Omental fat pad (tissue), 4 donors: ENCODE measurements around the gene MAF. TPM values are rescaled to one million over a fixed set of nuclear protein-coding genes. Genes with fewer than 3 reads are reported as not detected.

ENCODE experiments used
- ATAC-seq: fragments of 150-250 bp; one replicate; pipeline ENCODE4 v1.9.1; 2016; ENCODE audit warnings: mild to moderate bottlenecking, moderate library complexity; ENCODE audit not compliant: low FRiP score
- DNase-seq: peaks from one replicate; pipeline ENCODE4 v3.0.0-alpha.2; 2019; ENCODE audit warnings: low spot score
- total RNA-seq, 4 donors: library from RNA; depleted of rRNA; stranded (reverse); fragments of >200 nt; gene quantifications; one replicate each; pipeline ENCODE4 v1.1.0, GENCODE V29; 2016
- TF ChIP-seq, protein P1 (sequence below), 3 donors: fragments of 450-650 bp; IDR thresholded peaks; one replicate each; pipeline ENCODE4 v1.5.1; 2016 to 2017; ENCODE audit warnings: antibody characterized with exemption in 3 of 3, mild to moderate bottlenecking in 3 of 3, moderate library complexity in 2 of 3

MAF gene
- total RNA-seq, 4 donors from 2014 or later = 49.8 to 83.6 (median 67.8) TPM

DNA sequence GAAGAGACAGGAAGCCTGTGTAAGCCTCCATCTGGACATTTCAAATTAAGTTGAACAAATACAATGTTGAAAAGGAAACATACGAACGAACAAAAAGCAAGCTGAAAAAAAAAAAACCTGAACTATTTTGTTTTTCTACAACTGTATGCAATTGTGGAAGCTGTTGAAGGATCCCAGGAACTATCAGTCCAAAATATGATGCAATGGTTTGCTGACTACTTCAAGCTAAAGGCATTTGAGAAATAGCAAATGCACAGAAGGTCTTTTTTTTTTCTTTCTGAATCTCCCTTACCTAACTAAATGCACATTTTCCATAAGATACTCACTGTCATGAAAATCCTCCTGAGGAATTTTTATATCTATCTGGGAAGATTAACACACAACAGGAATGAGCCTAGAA is 40.2 kb downstream of the MAF start:
- TF ChIP-seq, protein P1, sequence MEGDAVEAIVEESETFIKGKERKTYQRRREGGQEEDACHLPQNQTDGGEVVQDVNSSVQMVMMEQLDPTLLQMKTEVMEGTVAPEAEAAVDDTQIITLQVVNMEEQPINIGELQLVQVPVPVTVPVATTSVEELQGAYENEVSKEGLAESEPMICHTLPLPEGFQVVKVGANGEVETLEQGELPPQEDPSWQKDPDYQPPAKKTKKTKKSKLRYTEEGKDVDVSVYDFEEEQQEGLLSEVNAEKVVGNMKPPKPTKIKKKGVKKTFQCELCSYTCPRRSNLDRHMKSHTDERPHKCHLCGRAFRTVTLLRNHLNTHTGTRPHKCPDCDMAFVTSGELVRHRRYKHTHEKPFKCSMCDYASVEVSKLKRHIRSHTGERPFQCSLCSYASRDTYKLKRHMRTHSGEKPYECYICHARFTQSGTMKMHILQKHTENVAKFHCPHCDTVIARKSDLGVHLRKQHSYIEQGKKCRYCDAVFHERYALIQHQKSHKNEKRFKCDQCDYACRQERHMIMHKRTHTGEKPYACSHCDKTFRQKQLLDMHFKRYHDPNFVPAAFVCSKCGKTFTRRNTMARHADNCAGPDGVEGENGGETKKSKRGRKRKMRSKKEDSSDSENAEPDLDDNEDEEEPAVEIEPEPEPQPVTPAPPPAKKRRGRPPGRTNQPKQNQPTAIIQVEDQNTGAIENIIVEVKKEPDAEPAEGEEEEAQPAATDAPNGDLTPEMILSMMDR (IDR thresholded peaks at IDR 0.05) = no peak
- ATAC-seq (no peak), DNase-seq (no peak)

DNA sequence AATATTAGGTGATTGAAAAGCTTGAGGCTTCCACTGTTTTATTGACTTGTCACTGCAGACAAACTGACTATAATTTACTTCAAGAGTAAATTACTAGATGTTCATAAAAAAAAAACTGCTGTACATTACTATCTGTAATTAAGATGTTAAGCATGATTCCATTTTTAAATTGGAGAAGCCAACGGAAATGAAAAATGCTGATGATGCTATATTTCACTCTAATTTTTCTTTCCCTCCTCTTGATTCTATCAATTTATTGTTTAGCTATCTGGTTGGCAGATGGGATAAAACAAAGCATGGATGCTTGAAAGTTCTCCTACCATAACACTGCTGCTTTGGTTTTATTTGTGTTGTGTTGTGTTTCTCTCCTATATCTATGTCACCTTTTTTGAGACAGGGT is 41.0 kb downstream of the MAF start:
- DNase-seq (no peak), ATAC-seq (no peak)
- TF ChIP-seq, protein P1 (IDR thresholded peaks at IDR 0.05) = no peak

DNA sequence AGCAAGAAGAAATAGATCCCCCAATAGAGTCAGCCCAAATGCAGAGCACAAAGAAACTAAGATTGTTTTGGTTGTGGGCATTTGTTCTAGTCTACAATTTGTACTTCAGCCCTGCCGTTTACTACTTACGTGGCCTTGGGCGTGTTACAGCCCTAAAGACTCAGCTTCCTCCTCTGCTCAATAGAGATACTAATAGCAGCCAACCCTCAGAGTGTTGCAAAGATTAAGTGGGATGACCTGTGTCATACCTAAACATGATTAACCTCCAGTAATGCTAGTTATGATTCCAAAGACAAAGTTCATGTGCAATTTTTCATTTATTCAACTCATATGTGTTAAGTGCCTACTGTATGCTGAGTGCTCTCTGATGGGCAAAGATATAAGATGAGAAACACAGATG is 43.1 kb downstream of the MAF start:
- ATAC-seq = no peak
- TF ChIP-seq, protein P1 (IDR thresholded peaks at IDR 0.05) = no peak
- no peak for DNase-seq

DNA sequence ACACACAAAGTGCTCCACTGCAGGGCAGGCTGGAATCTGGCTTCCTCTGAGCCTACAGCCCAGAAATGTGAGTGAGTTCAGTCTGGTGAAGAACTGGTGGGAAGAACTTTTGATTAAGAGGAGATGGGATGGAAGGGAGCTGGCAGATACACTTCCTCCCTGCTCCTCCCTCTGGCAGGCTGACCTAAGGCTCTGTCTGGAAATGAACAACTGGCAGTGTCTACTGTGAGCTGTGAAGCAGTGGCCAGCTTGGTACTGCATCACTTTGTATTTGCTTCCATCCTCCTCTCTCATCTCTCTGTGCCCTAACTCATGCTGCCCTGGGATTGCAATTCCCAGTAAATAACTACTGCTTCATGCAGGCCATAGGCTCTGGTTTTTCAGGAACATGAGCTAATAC is 45.6 kb downstream of the MAF start:
- no peak for ATAC-seq
- no peak for DNase-seq
- TF ChIP-seq, protein P1 (IDR thresholded peaks at IDR 0.05) = no peak

DNA sequence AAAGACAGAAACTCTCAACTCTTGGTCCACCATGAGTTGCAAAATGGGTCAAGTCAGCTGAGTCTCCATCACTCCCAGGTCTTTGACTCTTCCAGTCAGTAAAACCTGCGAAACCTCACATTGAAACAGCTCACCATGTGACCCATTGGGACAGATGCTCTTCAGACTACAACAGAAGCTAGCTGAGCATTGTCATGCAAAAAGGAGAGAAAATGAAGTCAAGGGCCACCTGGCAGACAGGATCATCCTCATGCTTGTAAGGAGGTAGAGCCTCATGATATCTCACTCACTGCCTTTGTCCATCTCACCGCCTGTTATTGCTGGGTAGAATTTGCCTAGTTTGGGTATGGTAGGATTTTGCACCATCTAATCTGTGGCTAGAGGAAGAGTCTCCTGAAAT is 50.2 kb downstream of the MAF start:
- ATAC-seq (no peak), DNase-seq (no peak)
- TF ChIP-seq, protein P1 (IDR thresholded peaks at IDR 0.05) = no peak

DNA sequence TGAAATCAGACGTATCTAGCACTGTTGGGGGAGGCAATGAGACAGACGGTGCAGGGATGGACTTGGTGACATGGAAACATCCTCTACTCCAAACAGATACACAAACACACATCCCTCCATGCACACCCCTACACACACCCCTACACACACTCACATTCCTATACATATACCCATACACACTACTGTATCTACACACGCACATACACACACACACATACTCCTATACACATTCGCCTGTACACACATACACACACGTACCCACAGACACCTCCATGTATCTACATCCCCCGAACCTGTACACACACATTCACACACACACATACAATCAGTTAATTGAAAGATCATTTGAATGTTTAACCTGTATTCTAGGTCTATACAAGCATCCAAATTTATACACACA is 53.5 kb downstream of the MAF start:
- TF ChIP-seq, protein P1 (IDR thresholded peaks at IDR 0.05) = no peak

More for the DNA sequence above, 53.5 kb downstream of the MAF start:
- no peak for DNase-seq
- ATAC-seq = no peak
